Stimulated activated CD8-positive, alpha-beta memory T cell treated with anti-CD3 and anti-CD28 coated beads, Interleukin-4, amount 100 ng/mL, for 24 hours (primary cell): ENCODE measurements around the gene TC2N.
"Not testable (repeated sequence)": the region's sequence is repeated elsewhere in the genome, so short reads cannot be mapped to it uniquely, and the experiment has no call there.

ENCODE experiments used
- DNase-seq: peaks from one replicate; pipeline ENCODE4 v3.0.0-alpha.2; 2020; ENCODE audit warnings: low read depth

Gene TC2N

GRCh38 chr14:91889477-91890211 is 22.3 kb upstream of the TC2N start:
- no peak for DNase-seq

- no peak for DNase-seq
Observed at GRCh38 chr14:91888641-91889476, 21.5 kb upstream of the TC2N start.

- DNase-seq, result no peak
Observed at GRCh38 chr14:91886961-91887360, 19.6 kb upstream of the TC2N start.

GRCh38 chr14:91885839-91886238 is 18.5 kb upstream of the TC2N start:
- no peak for DNase-seq

GRCh38 chr14:91885113-91885712 is 17.9 kb upstream of the TC2N start:
- DNase-seq, result no peak

GRCh38 chr14:91884664-91885063 is 17.3 kb upstream of the TC2N start:
- DNase-seq, result no peak

- no peak for DNase-seq
Observed at GRCh38 chr14:91883753-91884152, 16.4 kb upstream of the TC2N start.

- DNase-seq, result no peak
Observed at GRCh38 chr14:91882776-91883175, 15.4 kb upstream of the TC2N start.

- DNase-seq, result no peak
Observed at GRCh38 chr14:91882369-91882768, 15.0 kb upstream of the TC2N start.

- DNase-seq, result no peak
Observed at GRCh38 chr14:91879196-91879595, 11.9 kb upstream of the TC2N start.

GRCh38 chr14:91878274-91878673 is 10.9 kb upstream of the TC2N start:
- no peak for DNase-seq

GRCh38 chr14:91877376-91877915 is 10.1 kb upstream of the TC2N start:
- DNase-seq, result no peak

- DNase-seq, result no peak
Observed at GRCh38 chr14:91876492-91876891, 9.2 kb upstream of the TC2N start.

GRCh38 chr14:91875525-91876286 is 8.4 kb upstream of the TC2N start:
- DNase-seq, result no peak

- DNase-seq, result no peak
Observed at GRCh38 chr14:91873471-91874415, 6.4 kb upstream of the TC2N start.

GRCh38 chr14:91872517-91873470 is 5.5 kb upstream of the TC2N start:
- DNase-seq, result no peak

- no peak for DNase-seq
Observed at GRCh38 chr14:91872011-91872501, 4.7 kb upstream of the TC2N start.

- DNase-seq, result not testable (repeated sequence)
Observed at GRCh38 chr14:91871401-91871800, 4.1 kb upstream of the TC2N start.

GRCh38 chr14:91870890-91871289 is 3.6 kb upstream of the TC2N start:
- DNase-seq, result no peak
